ENCODE results near the gene LITAF.

GRCh38 chr16:11602321-11602720 lies 15.6 kb upstream of the LITAF start:
- TF ChIP-seq GABPA (IDR thresholded peaks at IDR 0.05 in 1 of 2, conservative IDR thresholded peaks at IDR 0.05 in 1 of 2) (no peak), EGR1 (IDR thresholded peaks at IDR 0.05; ENCODE audit: low read depth in 2 of 2) (no peak), ZBTB33 (IDR thresholded peaks at IDR 0.05) (no peak), JUND (IDR thresholded peaks at IDR 0.05) (no peak), FOXA1 (IDR thresholded peaks at IDR 0.05) (no peak), RAD21 (IDR thresholded peaks at IDR 0.05) (no peak)
- TF ChIP-seq, protein P1, sequence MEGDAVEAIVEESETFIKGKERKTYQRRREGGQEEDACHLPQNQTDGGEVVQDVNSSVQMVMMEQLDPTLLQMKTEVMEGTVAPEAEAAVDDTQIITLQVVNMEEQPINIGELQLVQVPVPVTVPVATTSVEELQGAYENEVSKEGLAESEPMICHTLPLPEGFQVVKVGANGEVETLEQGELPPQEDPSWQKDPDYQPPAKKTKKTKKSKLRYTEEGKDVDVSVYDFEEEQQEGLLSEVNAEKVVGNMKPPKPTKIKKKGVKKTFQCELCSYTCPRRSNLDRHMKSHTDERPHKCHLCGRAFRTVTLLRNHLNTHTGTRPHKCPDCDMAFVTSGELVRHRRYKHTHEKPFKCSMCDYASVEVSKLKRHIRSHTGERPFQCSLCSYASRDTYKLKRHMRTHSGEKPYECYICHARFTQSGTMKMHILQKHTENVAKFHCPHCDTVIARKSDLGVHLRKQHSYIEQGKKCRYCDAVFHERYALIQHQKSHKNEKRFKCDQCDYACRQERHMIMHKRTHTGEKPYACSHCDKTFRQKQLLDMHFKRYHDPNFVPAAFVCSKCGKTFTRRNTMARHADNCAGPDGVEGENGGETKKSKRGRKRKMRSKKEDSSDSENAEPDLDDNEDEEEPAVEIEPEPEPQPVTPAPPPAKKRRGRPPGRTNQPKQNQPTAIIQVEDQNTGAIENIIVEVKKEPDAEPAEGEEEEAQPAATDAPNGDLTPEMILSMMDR (IDR thresholded peaks at IDR 0.05; ENCODE audit: low read depth, low read length, missing input control), result no peak
- TF ChIP-seq, protein P2, sequence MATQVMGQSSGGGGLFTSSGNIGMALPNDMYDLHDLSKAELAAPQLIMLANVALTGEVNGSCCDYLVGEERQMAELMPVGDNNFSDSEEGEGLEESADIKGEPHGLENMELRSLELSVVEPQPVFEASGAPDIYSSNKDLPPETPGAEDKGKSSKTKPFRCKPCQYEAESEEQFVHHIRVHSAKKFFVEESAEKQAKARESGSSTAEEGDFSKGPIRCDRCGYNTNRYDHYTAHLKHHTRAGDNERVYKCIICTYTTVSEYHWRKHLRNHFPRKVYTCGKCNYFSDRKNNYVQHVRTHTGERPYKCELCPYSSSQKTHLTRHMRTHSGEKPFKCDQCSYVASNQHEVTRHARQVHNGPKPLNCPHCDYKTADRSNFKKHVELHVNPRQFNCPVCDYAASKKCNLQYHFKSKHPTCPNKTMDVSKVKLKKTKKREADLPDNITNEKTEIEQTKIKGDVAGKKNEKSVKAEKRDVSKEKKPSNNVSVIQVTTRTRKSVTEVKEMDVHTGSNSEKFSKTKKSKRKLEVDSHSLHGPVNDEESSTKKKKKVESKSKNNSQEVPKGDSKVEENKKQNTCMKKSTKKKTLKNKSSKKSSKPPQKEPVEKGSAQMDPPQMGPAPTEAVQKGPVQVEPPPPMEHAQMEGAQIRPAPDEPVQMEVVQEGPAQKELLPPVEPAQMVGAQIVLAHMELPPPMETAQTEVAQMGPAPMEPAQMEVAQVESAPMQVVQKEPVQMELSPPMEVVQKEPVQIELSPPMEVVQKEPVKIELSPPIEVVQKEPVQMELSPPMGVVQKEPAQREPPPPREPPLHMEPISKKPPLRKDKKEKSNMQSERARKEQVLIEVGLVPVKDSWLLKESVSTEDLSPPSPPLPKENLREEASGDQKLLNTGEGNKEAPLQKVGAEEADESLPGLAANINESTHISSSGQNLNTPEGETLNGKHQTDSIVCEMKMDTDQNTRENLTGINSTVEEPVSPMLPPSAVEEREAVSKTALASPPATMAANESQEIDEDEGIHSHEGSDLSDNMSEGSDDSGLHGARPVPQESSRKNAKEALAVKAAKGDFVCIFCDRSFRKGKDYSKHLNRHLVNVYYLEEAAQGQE (IDR thresholded peaks at IDR 0.05), result no peak
- TF ChIP-seq, protein P3, sequence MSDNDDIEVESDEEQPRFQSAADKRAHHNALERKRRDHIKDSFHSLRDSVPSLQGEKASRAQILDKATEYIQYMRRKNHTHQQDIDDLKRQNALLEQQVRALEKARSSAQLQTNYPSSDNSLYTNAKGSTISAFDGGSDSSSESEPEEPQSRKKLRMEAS (IDR thresholded peaks at IDR 0.05), result no peak
